ENCODE measurements around the gene SLC41A1. TPM values are rescaled to one million over a fixed set of nuclear protein-coding genes. Genes with fewer than 3 reads are reported as not detected.

Gene SLC41A1
- total RNA-seq, 6 donors from 2014 or later, result 17.8 to 35.1 (median 27.3) TPM

- Histone ChIP-seq H3K9me3 (no peaks in the 10 kb centered on the region), H3K4me3 (no peak overlapping the region), H3K4me1 (peaks cover 9 to 32% (median 26%) of the 10 kb centered on the region in 4 donors), H3K36me3 (peaks cover 5 to 29% (median 21%) of the 10 kb centered on the region in 4 donors), H3K27ac (peak overlapping the region in 1 of 4 donors; percentile 47), H3K27me3 (no peaks in the 10 kb centered on the region)
- no peak for DNase-seq
- TF ChIP-seq EP300 (IDR thresholded peaks at IDR 0.05) (no peak), POLR2AphosphoS5 (IDR thresholded peaks at IDR 0.05) (no peak), POLR2A (IDR thresholded peaks at IDR 0.05) (no peak)
- TF ChIP-seq, protein P1, sequence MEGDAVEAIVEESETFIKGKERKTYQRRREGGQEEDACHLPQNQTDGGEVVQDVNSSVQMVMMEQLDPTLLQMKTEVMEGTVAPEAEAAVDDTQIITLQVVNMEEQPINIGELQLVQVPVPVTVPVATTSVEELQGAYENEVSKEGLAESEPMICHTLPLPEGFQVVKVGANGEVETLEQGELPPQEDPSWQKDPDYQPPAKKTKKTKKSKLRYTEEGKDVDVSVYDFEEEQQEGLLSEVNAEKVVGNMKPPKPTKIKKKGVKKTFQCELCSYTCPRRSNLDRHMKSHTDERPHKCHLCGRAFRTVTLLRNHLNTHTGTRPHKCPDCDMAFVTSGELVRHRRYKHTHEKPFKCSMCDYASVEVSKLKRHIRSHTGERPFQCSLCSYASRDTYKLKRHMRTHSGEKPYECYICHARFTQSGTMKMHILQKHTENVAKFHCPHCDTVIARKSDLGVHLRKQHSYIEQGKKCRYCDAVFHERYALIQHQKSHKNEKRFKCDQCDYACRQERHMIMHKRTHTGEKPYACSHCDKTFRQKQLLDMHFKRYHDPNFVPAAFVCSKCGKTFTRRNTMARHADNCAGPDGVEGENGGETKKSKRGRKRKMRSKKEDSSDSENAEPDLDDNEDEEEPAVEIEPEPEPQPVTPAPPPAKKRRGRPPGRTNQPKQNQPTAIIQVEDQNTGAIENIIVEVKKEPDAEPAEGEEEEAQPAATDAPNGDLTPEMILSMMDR (IDR thresholded peaks at IDR 0.05), result no peak
- 87 to 90% methylated on average over 6 to 8 of the region's 8 CpGs for WGBS, 2 donors
- no peak for ATAC-seq (ENCODE audit: low FRiP score in 2 of 2)
These were observed 10.9 kb downstream of the SLC41A1 start for GRCh38 chr1:205802060-205802459.

- ATAC-seq (ENCODE audit: low FRiP score in 2 of 2), result peak in 1 of 2 donors; percentile 17
These were observed 11.9 kb downstream of the SLC41A1 start for GRCh38 chr1:205800981-205801703.

DNA sequence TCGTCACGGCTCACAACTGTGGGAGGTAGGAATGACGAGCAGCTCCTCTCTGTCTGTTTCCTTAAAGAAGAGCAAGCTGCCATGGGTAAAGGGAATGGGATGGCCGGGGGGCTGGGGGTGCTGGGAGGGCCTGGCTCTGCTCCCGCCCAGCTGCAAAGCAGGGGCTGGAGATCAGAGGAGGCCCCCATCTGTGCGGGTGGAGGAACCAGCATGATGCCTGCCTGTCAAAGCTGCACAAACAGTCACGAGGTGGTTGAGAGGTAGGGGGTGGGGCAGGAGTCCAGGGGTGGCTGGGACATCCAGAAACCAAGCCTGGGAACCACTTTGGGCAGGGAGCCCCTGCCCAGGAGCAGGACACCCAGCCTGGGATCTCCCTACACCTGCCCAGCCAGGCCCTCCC is 12.6 kb downstream of the SLC41A1 start:
- peak; percentile 35 to 40 for DNase-seq
- no peaks in the 10 kb centered on the region for H3K27me3 ChIP-seq
- H3K9me3 ChIP-seq, result no peaks in the 10 kb centered on the region
- peak in 1 of 2 donors; percentile 9 for ATAC-seq (ENCODE audit: low FRiP score in 2 of 2)
- TF ChIP-seq POLR2AphosphoS5 (IDR thresholded peaks at IDR 0.05) (no peak), EP300 (IDR thresholded peaks at IDR 0.05) (no peak)
- WGBS, 2 donors, result 76 to 81% methylated on average over 6 to 7 of the region's 7 CpGs
- H3K27ac ChIP-seq, result peak overlapping the region in 3 of 4 donors; percentile 53 to 69 (median 65)
- no peak overlapping the region for H3K4me3 ChIP-seq
- peaks cover 5 to 45% (median 27%) of the 10 kb centered on the region in 4 donors for H3K36me3 ChIP-seq
- peaks cover 4 to 22% (median 19%) of the 10 kb centered on the region in 4 donors for H3K4me1 ChIP-seq

More at GRCh38 chr1:205800981-205801703, 11.9 kb downstream of the SLC41A1 start:
- 56 to 78% methylated on average over 7 of the region's 7 CpGs for WGBS, 2 donors
- H3K4me3 ChIP-seq, result no peak overlapping the region
- peaks cover 9 to 29% (median 26%) of the 10 kb centered on the region in 4 donors for H3K4me1 ChIP-seq
- no peak for TF ChIP-seq POLR2AphosphoS5 (IDR thresholded peaks at IDR 0.05)
- TF ChIP-seq EP300 (IDR thresholded peaks at IDR 0.05), result no peak
- TF ChIP-seq, protein P1 (IDR thresholded peaks at IDR 0.05), result no peak
- no peak for TF ChIP-seq POLR2A (IDR thresholded peaks at IDR 0.05)
- peak in 1 of 2 donors; percentile 41 for DNase-seq
- peak overlapping the region; percentile 36 to 69 (median 59) for H3K27ac ChIP-seq
- no peaks in the 10 kb centered on the region for H3K27me3 ChIP-seq
- H3K36me3 ChIP-seq, result peaks cover 5 to 38% (median 25%) of the 10 kb centered on the region in 4 donors
- no peaks in the 10 kb centered on the region for H3K9me3 ChIP-seq

DNA sequence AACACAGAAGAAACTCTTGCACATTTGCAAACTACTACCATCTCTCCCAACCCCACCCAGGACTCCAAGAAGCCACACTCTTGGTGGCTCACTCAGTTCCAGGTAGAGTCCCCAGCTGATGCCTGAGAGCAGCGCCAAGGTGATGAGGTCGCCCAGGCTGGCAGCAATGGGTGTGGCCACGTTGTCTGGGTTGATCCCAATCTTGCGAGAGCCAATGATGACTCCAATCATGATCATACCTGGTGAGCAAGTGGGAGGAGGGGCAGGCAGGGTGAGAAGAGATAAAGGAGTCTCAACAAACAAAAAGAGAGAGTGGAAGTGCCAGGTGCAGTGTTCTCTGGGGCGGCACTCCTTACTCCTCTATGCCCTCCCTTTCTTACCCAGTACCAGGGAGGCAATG is 14.4 kb downstream of the SLC41A1 start:
- H3K4me3 ChIP-seq, result no peak overlapping the region
- peaks cover 0 to 17% (median 11%) of the 10 kb centered on the region in 4 donors for H3K4me1 ChIP-seq
- no peak for ATAC-seq (ENCODE audit: low FRiP score in 2 of 2)
- peaks cover 13 to 63% (median 37%) of the 10 kb centered on the region in 4 donors for H3K36me3 ChIP-seq
- H3K9me3 ChIP-seq, result no peaks in the 10 kb centered on the region
- no peaks in the 10 kb centered on the region for H3K27me3 ChIP-seq
- TF ChIP-seq POLR2AphosphoS5 (IDR thresholded peaks at IDR 0.05) (no peak), POLR2A (IDR thresholded peaks at IDR 0.05) (no peak), EP300 (IDR thresholded peaks at IDR 0.05) (no peak)
- TF ChIP-seq, protein P1 (IDR thresholded peaks at IDR 0.05), result no peak
- no peak overlapping the region for H3K27ac ChIP-seq
- WGBS, 2 donors, result 80 to 84% methylated on average over 5 of the region's 5 CpGs
- no peak for DNase-seq

DNA sequence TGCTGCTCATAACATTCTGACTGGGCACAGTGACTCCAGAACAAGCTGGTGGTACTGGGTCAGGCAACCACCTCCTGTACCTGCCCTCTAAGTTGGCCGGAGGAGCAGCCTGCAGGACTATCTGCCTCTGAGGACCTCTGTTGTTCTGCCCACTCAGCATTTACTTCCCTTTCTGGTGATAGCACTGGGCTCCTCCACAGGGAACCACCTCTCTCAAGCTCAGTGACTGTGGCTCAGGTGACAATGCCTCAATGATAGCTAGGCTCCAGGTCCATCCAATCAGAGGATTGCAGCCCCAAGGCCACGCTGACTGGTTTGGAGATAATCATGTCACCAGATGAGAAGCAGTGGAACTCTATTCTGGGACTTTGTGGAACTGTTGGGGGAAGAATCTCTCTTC is 15.8 kb downstream of the SLC41A1 start:
- Histone ChIP-seq H3K27me3 (no peaks in the 10 kb centered on the region), H3K4me1 (peaks cover 0 to 17% (median 10%) of the 10 kb centered on the region in 4 donors), H3K36me3 (peaks cover 14 to 77% (median 43%) of the 10 kb centered on the region in 4 donors), H3K9me3 (no peaks in the 10 kb centered on the region), H3K4me3 (no peak overlapping the region), H3K27ac (no peak overlapping the region)
- TF ChIP-seq EP300 (IDR thresholded peaks at IDR 0.05), result no peak
- no peak for TF ChIP-seq POLR2A (IDR thresholded peaks at IDR 0.05)
- TF ChIP-seq, protein P1 (IDR thresholded peaks at IDR 0.05), result no peak
- no peak for TF ChIP-seq POLR2AphosphoS5 (IDR thresholded peaks at IDR 0.05)
- DNase-seq (no peak), ATAC-seq (ENCODE audit: low FRiP score in 2 of 2) (no peak)
- WGBS, 2 donors, result 93% methylated on average over 2 of the region's 2 CpGs; no CpG with 5 or more reads in 1 of the 2 donors
